Raji (cell line): Measurements from ENCODE around the gene FOXE1.

Experiments used
- POLR2A ChIP-seq: IDR thresholded peaks from 2 replicates; pipeline ENCODE4 v1.6.1; 2011; ENCODE audit warnings: low read depth, low read length, control low read depth; ENCODE audit not compliant: insufficient read depth

The FOXE1 gene

GRCh38 chr9:97889941-97890887 is 37.2 kb downstream of the FOXE1 start:
- no peak for TF ChIP-seq POLR2A

GRCh38 chr9:97891736-97892135 is 38.7 kb downstream of the FOXE1 start:
- no peak for TF ChIP-seq POLR2A

GRCh38 chr9:97892421-97892820 is 39.4 kb downstream of the FOXE1 start:
- TF ChIP-seq POLR2A = no peak

- no peak for TF ChIP-seq POLR2A
These were observed 42.2 kb downstream of the FOXE1 start for GRCh38 chr9:97895211-97895610.

- no peak for TF ChIP-seq POLR2A
These were observed 42.8 kb downstream of the FOXE1 start for GRCh38 chr9:97895695-97896332.

GRCh38 chr9:97900103-97900737 is 47.2 kb downstream of the FOXE1 start:
- no peak for TF ChIP-seq POLR2A

GRCh38 chr9:97900738-97901565 is 47.9 kb downstream of the FOXE1 start:
- no peak for TF ChIP-seq POLR2A

- TF ChIP-seq POLR2A = no peak
These were observed 50.2 kb downstream of the FOXE1 start for GRCh38 chr9:97903177-97903576.

GRCh38 chr9:97904725-97905124 is 51.7 kb downstream of the FOXE1 start:
- TF ChIP-seq POLR2A = no peak

GRCh38 chr9:97905228-97905627 is 52.2 kb downstream of the FOXE1 start:
- no peak for TF ChIP-seq POLR2A
